Pulmonary artery endothelial cell (primary cell): Measurements from ENCODE around the gene SIVA1. TPM values are rescaled to one million over a fixed set of nuclear protein-coding genes. Genes with fewer than 3 reads are reported as not detected.

Experiments
- DNase-seq: peaks from one replicate; pipeline ENCODE4 v3.0.0-alpha.2; 2011; ENCODE audit warnings: low read depth, low spot score
- total RNA-seq: library from RNA; depleted of rRNA; stranded (reverse); fragments of >200 nt; gene quantifications from 2 replicates; pipeline ENCODE4 v1.2.3, GENCODE V29; 2014

Gene SIVA1
- total RNA-seq, 1 donor from 2014 or later: 95.4 TPM

- no peak for DNase-seq
These were observed 31.2 kb downstream of the SIVA1 start for GRCh38 chr14:104784218-104784568.

GRCh38 chr14:104784846-104785707 is 32.1 kb downstream of the SIVA1 start:
- no peak for DNase-seq

GRCh38 chr14:104785708-104786080 is 32.7 kb downstream of the SIVA1 start:
- no peak for DNase-seq

DNA sequence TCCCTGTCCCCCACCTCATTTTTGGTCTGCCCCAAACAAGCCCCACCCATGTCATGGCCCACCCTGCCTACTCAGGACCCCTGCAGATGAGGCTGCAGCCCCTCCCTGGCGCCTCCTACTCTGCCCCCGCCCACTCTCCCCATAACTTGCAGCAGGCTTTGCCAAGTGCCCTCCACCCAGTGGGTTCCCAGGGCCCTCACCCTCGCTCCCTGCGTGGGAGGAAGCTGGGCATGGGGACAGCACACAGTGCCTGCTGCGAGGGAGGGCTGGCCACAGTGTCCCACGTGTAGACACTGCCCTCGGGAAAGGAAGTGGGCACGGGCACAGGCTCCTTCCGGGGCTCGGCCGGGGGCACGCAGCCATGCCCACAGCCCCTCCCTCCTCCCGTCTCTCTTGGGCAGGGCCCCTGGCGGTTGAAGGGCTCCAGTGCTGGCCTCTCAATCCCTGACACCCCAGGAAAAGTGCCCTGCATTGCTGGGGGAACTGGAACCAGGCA is 33.2 kb downstream of the SIVA1 start:
- no peak for DNase-seq

GRCh38 chr14:104786726-104787675 is 34.1 kb downstream of the SIVA1 start:
- DNase-seq: no peak

DNA sequence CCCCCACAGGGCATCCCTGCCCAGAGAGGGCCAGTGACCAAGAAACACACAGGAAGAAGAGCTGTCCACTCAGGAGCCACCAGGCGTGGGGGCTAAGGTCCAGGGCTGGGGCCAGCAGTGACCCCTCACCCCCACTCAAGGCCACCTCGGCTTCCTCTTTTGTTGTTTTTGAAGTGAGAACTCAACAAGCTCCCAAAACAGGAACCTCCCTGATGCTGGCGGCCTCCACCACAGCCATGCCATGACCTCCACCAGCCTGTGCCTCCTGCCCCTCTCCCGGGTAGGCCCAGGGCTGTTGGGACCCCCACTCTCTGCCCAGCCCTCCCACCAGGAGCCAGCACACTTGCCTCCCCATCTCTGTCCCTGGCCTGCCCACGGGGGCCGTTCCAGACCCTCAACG is 34.8 kb downstream of the SIVA1 start:
- DNase-seq: no peak

GRCh38 chr14:104788161-104788818 is 35.3 kb downstream of the SIVA1 start:
- DNase-seq: no peak

GRCh38 chr14:104788873-104789663 is 36.1 kb downstream of the SIVA1 start:
- DNase-seq: no peak

DNA sequence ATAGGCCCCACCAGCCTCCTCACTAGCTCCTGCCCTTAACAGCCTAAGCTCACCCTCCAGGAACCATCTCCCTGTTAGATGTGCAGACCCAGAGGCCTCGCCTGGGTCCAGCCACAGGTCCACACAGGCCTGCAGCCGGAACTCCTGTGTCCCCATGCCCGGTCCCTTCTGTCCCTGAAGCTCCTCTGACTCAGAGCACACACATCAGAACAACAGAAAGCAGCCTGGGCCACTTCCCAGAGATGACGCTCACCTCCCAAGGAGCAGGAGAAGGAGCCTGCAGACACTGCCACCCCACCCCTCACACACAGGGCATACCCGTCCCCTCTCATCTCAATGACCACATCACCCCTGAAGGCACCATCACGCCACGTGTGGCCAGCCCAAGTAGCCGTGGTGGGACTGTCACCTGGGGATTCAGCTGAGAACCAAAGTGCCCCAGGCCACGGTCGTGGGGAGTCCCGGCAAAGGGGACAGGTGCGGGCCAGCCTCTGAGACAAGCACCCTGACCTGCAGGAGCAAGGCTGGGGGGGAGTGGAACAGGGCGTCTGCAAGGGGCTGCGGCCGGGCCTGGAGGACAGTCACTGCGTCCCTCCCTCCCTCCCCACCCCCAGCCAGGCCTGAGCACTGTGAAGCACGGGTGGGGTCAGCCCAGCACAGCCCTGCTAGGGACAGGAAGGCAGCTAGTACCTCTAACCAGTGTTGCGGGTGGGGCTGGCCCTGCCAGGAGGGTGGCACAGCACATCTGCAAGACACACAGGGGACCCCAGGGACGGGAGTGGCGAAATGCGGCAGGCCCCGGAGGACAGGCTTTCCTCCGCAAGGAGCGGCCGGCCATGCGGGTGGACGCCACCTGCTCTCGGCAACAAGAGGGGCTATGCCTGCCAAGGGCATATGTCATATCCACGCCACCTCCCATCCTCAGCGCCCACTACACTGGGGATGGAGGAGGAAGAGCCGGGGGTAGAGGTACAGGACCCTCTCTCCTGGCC is 37.1 kb downstream of the SIVA1 start:
- DNase-seq: no peak

DNA sequence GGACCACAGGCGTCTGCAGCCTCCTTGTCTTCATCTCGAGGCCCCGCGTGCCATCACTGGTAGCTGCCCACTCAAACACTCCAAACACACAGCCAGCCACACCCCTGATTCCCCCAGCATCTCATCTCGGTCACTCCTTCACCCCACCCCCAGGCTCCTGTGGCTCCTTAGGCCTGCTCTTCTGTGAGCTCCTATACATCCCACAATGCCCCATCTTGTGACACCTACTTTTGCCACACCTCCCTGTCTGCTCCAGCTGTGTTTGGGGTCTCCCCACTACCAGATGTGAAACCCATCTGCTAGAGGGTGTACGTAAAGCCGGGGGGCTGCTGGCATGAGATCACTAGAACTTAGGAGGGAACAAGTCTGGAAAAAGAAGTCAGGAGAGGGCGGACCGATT is 38.5 kb downstream of the SIVA1 start:
- DNase-seq: no peak

DNA sequence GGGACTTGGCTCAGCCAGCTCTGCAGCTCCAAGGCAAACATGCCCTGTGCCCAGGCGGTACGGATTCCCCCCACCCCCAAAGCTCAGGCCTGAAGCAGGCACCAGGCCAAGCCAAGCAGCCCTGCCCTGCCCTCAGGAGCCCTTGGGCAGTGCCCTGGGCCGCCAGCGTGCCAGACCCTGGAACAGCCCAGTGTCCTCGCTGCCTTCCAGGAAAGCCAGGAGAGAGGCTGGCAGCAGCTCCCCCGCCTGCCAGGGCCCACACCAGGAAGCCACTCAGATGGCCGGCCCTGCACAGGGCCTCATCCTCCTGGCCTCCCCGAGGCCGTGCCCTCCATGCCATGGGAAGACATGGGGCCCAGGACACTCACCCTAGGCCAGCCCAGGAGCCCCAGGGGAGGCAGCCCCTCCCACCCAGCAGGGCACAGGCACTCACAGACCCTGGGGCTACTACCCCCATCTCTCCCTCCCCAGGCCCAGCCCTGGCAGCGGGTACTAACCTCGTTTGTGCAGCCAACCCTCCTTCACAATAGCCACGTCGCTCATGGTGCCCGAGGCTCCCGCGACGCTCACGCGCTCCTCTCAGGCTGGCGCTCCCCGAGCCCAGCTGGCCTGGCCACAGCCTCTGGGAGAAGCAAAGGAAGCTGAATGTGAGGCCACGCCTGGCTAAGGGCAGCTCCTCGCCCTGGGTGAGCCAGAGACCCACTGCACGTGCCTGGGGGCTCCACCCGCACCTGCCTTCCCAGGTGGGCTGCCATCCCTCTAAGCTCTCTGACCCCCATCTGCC is 39.3 kb downstream of the SIVA1 start:
- no peak for DNase-seq

GRCh38 chr14:104792945-104793702 is 40.2 kb downstream of the SIVA1 start:
- no peak for DNase-seq

DNA sequence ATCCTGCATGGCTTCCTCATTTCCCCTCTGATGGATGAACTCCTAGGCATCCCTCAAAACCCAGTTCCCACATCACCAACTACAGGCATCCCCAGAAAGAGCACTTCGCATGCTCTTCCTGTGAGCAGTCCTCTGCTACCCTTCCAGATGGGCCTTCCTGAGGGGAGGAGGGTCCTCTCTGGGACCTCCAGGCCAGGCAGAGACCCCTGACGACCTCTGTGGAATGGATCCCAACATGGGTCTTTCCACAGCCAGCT is 40.7 kb downstream of the SIVA1 start:
- DNase-seq: no peak

GRCh38 chr14:104794099-104794498 is 41.2 kb downstream of the SIVA1 start:
- DNase-seq: no peak

GRCh38 chr14:104794631-104794992 is 41.7 kb downstream of the SIVA1 start:
- DNase-seq: no peak

DNA sequence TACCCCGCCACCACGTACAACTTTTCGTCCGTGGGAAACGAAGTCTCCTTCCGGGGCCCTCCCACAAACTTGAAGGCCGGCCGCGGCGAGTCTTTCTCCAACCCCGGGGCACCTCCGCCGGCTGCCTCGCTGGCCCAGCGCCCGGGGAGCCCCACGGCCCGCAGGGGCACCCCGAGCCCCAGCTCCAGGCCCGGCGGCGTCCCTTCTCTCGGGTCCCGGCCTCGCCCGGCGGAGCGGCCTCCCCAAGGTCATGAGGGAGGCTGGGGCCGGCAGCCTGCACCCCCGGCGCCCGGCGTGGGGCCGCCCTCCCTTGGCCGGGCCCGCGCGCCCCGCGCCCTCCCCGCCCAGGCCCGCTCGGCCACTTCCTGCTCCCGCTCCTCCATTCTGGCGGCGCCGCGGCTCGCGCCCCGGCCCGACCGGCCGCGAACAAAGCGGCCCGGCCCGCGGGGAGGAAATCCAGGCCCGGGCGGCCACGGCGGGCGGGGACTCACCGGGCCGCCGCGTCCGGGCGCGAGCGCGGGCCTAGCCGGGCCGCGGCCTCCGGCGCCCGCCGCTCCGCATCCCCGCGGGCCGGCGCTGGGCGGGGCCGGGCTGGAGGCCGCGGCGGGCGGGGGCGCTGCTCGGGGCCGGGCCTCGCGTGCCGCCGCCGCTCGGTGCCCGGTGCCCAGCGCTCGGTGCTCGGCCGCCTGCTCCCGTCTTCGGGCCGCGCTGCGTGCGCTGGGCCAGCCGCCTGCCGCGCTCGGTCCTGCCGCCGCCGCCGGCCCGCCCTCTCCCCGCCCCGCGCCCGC is 42.2 kb downstream of the SIVA1 start, which contains the start of gene AKT1:
AKT1 (minus strand) TSS at position 756 of the 788 bp plus-strand sequence. CDS start 3,105 bp downstream, outside the sequence.
- DNase-seq: no peak
